ENCODE measurements around the gene ESYT1.

ESYT1 gene

DNA sequence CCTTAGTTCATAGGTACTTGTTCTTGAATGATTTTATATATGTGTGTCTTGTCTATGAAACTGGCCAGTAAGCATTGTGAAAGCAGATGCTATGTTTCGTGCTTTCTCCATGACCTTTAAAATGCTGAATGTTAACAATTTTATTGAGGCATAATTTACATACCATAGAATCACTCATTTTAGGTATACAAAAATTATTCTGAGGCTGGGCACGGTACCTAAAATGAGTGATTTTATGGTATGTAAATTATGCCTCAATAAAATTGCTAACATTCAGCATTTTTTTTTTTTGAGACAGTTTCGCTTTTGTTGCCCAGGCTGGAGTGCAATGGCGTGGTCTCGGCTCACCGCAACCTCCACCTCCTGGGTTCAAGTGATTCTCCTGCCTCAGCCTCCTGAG, 6.8 kb downstream of the ESYT1 start:
- H3F3A ChIP-seq (ENCODE audit: low read depth), result peaks cover 7% of the 10 kb centered on the region
- H3K9me2 ChIP-seq (replicated peaks; ENCODE audit: low read depth, low read length), result no peaks in the 10 kb centered on the region
- TF ChIP-seq EZH2phosphoT487 (IDR thresholded peaks at IDR 0.05; ENCODE audit: borderline replicate concordance), result no peak
- TF ChIP-seq, protein P1, sequence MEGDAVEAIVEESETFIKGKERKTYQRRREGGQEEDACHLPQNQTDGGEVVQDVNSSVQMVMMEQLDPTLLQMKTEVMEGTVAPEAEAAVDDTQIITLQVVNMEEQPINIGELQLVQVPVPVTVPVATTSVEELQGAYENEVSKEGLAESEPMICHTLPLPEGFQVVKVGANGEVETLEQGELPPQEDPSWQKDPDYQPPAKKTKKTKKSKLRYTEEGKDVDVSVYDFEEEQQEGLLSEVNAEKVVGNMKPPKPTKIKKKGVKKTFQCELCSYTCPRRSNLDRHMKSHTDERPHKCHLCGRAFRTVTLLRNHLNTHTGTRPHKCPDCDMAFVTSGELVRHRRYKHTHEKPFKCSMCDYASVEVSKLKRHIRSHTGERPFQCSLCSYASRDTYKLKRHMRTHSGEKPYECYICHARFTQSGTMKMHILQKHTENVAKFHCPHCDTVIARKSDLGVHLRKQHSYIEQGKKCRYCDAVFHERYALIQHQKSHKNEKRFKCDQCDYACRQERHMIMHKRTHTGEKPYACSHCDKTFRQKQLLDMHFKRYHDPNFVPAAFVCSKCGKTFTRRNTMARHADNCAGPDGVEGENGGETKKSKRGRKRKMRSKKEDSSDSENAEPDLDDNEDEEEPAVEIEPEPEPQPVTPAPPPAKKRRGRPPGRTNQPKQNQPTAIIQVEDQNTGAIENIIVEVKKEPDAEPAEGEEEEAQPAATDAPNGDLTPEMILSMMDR (conservative IDR thresholded peaks at IDR 0.05; ENCODE audit: low read length), result no peak
- no peak overlapping the region for H2AFZ ChIP-seq (ENCODE audit: low read length)
- no peaks in the 10 kb centered on the region for H3K9me3 ChIP-seq (ENCODE audit: insufficient read depth, low read depth, low read length)
- no peak overlapping the region for H3K4me3 ChIP-seq (ENCODE audit: low read length, poor library complexity, severe bottlenecking)
- no peaks in the 10 kb centered on the region for H4K20me1 ChIP-seq (ENCODE audit: insufficient read depth, low read length, poor library complexity, severe bottlenecking)
- peaks cover 58% of the 10 kb centered on the region; the same call in 1 of the 2 replicates for H3K36me3 ChIP-seq (ENCODE audit: insufficient read depth, low read length)
- H3K4me1 ChIP-seq (ENCODE audit: insufficient read depth, low read length, poor library complexity, severe bottlenecking), result peaks cover 35% of the 10 kb centered on the region
- H3K27me3 ChIP-seq (ENCODE audit: insufficient read depth, low read length, poor library complexity, severe bottlenecking), result no peaks in the 10 kb centered on the region
- peaks cover 27% of the 10 kb centered on the region for H3K79me2 ChIP-seq (ENCODE audit: insufficient read depth, low read length)
- H3K4me2 ChIP-seq (ENCODE audit: low read depth, low read length, poor library complexity, severe bottlenecking), result no peak overlapping the region
- no peak overlapping the region for H3K9ac ChIP-seq (ENCODE audit: low read depth, low read length, poor library complexity, severe bottlenecking)

DNA sequence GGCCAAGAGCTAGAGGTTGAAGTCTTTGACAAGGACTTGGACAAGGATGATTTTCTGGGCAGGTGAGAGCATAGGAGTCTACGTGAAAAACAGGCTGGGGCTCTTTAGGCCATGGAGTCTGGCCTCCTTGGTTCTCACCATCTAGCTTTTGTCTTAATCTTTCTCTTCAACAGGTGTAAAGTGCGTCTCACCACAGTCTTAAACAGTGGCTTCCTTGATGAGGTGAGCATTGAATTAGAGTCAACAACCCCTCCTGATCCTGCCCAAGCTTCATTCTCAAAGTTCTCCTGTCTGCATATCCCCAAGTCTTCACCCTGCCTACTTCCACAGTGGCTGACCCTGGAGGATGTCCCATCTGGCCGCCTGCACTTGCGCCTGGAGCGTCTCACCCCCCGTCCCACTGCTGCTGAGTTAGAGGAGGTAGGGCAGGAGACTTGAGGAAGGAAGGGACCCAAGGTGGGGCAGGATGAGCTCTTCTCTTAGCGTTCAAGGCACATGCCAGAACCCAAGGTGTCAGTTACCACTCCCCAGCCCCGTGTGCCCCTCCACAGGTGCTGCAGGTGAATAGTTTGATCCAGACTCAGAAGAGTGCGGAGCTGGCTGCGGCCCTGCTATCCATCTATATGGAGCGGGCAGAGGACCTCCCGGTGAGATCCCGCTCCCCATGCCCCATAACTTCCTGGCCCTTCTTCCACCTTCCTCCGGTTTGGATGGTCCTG, 9.9 kb downstream of the ESYT1 start:
- peaks cover 23% of the 10 kb centered on the region for H3K4me1 ChIP-seq (ENCODE audit: insufficient read depth, low read length, poor library complexity, severe bottlenecking)
- no peaks in the 10 kb centered on the region for H3K27me3 ChIP-seq (ENCODE audit: insufficient read depth, low read length, poor library complexity, severe bottlenecking)
- no peak overlapping the region for H2AFZ ChIP-seq (ENCODE audit: low read length)
- H3K79me2 ChIP-seq (ENCODE audit: insufficient read depth, low read length), result no peaks in the 10 kb centered on the region; the same call in 1 of the 2 replicates
- TF ChIP-seq, protein P1 (conservative IDR thresholded peaks at IDR 0.05; ENCODE audit: low read length), result no peak
- no peak for TF ChIP-seq EZH2phosphoT487 (IDR thresholded peaks at IDR 0.05; ENCODE audit: borderline replicate concordance)
- H3K9me3 ChIP-seq (ENCODE audit: insufficient read depth, low read depth, low read length), result no peaks in the 10 kb centered on the region
- H3K36me3 ChIP-seq (ENCODE audit: insufficient read depth, low read length), result peaks cover 59% of the 10 kb centered on the region; the same call in 1 of the 2 replicates
- H3K4me3 ChIP-seq (ENCODE audit: low read length, poor library complexity, severe bottlenecking), result peak overlapping the region; percentile 5
- no peaks in the 10 kb centered on the region for H3K9me2 ChIP-seq (replicated peaks; ENCODE audit: low read depth, low read length)
- H4K20me1 ChIP-seq (ENCODE audit: insufficient read depth, low read length, poor library complexity, severe bottlenecking), result no peaks in the 10 kb centered on the region
- peak overlapping the region; percentile 60 for H3K9ac ChIP-seq (ENCODE audit: low read depth, low read length, poor library complexity, severe bottlenecking)
- H3F3A ChIP-seq (ENCODE audit: low read depth), result peaks cover 7% of the 10 kb centered on the region
- peak overlapping the region; percentile 66 for H3K4me2 ChIP-seq (ENCODE audit: low read depth, low read length, poor library complexity, severe bottlenecking)

DNA sequence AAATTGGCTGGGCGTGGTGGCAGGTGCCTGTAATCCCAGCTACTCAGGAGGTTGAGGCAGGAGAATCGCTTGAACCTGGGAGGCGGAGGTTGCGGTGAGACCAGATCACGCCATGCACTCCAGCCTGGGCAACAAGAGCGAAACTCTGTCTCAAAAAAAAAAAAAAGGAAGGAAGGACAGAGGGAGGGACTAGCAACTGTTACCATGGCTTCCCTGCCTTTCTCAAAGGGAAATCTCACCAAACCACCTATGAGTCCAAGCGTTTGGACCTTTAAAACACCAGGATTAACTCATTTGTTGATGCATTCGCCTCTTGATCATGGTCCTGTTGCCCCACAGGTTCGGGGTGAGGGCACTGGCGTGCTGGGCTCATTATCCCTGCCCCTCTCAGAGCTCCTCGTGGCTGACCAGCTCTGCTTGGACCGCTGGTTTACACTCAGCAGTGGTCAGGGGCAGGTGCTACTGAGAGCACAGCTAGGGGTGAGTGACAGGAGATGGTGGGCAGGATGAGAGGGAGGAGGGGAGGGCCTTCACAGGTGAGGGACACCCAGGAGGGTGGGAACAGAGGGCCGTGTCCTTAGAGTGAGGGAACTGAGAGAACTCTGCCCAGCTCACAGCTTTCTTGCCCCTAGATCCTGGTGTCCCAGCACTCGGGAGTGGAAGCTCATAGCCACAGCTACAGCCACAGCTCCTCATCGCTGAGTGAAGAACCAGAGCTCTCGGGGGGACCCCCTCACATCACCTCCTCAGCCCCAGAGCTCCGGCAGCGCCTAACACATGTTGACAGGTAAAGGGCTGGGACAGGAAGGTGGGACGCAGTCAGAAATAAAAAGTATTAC, 14.1 kb downstream of the ESYT1 start:
- H3K4me1 ChIP-seq (ENCODE audit: insufficient read depth, low read length, poor library complexity, severe bottlenecking), result peaks cover 17% of the 10 kb centered on the region
- no peak overlapping the region for H3K4me2 ChIP-seq (ENCODE audit: low read depth, low read length, poor library complexity, severe bottlenecking)
- no peak overlapping the region for H3K9ac ChIP-seq (ENCODE audit: low read depth, low read length, poor library complexity, severe bottlenecking)
- H3K9me3 ChIP-seq (ENCODE audit: insufficient read depth, low read depth, low read length), result no peaks in the 10 kb centered on the region
- H3K79me2 ChIP-seq (ENCODE audit: insufficient read depth, low read length), result no peaks in the 10 kb centered on the region
- TF ChIP-seq, protein P1 (conservative IDR thresholded peaks at IDR 0.05; ENCODE audit: low read length), result no peak
- no peak for TF ChIP-seq EZH2phosphoT487 (IDR thresholded peaks at IDR 0.05; ENCODE audit: borderline replicate concordance)
- H3K27me3 ChIP-seq (ENCODE audit: insufficient read depth, low read length, poor library complexity, severe bottlenecking), result no peaks in the 10 kb centered on the region
- no peak overlapping the region for H3K4me3 ChIP-seq (ENCODE audit: low read length, poor library complexity, severe bottlenecking)
- peaks cover 7% of the 10 kb centered on the region for H3F3A ChIP-seq (ENCODE audit: low read depth)
- H3K36me3 ChIP-seq (ENCODE audit: insufficient read depth, low read length), result peaks cover 59% of the 10 kb centered on the region; the same call in 1 of the 2 replicates
- H4K20me1 ChIP-seq (ENCODE audit: insufficient read depth, low read length, poor library complexity, severe bottlenecking), result no peaks in the 10 kb centered on the region
- no peak overlapping the region for H2AFZ ChIP-seq (ENCODE audit: low read length)
- H3K9me2 ChIP-seq (replicated peaks; ENCODE audit: low read depth, low read length), result no peaks in the 10 kb centered on the region
